GM23338 (cell line): ENCODE data around the gene ANXA6. TPM values are rescaled to one million over a fixed set of nuclear protein-coding genes. Genes with fewer than 3 reads are reported as not detected.

Source experiments
- ATAC-seq: fragments of 200-7000 bp; cut with Tn5 transposase; 3 replicates; pipeline ENCODE4 v1.9.1; 2020
- DNase-seq: peaks from one replicate; pipeline ENCODE4 v3.0.0-alpha.2; 2015; ENCODE audit warnings: low spot score
- H2AFZ ChIP-seq: fragments of 200-600 bp; sonication (generic); 2 replicates; pipeline ENCODE4 v1.8.0; 2016; ENCODE audit warnings: antibody characterized with exemption, mild to moderate bottlenecking, moderate library complexity
- H3F3A ChIP-seq: fragments of 200-600 bp; sonication (generic); replicated peaks from 2 replicates; pipeline ENCODE4 v1.8.0; 2017; ENCODE audit warnings: antibody characterized with exemption, mixed run types, low read depth
- H3K27ac ChIP-seq: fragments of 200-600 bp; sonication (generic); 2 replicates; pipeline ENCODE4 v1.6.1; 2016; ENCODE audit warnings: low read depth
- H3K27me3 ChIP-seq: fragments of 200-600 bp; sonication (generic); 2 replicates; pipeline ENCODE4 v1.8.0; 2016; ENCODE audit warnings: mild to moderate bottlenecking, mixed run types, moderate library complexity; ENCODE audit not compliant: insufficient read depth
- H3K36me3 ChIP-seq: fragments of 200-600 bp; sonication (generic); 2 replicates; pipeline ENCODE4 v1.8.0; 2016; ENCODE audit warnings: mild to moderate bottlenecking; ENCODE audit not compliant: insufficient read depth
- H3K4me1 ChIP-seq: fragments of 200-600 bp; sonication (generic); 2 replicates; pipeline ENCODE4 v1.8.0; 2016; ENCODE audit warnings: mild to moderate bottlenecking, moderate library complexity; ENCODE audit not compliant: insufficient read depth
- H3K4me2 ChIP-seq: fragments of 200-600 bp; sonication (generic); 2 replicates; pipeline ENCODE4 v1.7.1; 2017; ENCODE audit warnings: mixed run types
- H3K4me3 ChIP-seq: fragments of 200-600 bp; sonication (generic); 2 replicates; pipeline ENCODE4 v1.6.1; 2016; ENCODE audit warnings: mixed run types
- H3K79me2 ChIP-seq: fragments of 200-600 bp; sonication (generic); replicated peaks from 2 replicates; pipeline ENCODE4 v1.8.0; 2017; ENCODE audit warnings: mild to moderate bottlenecking; ENCODE audit not compliant: insufficient read depth
- H3K9me2 ChIP-seq: fragments of 200-600 bp; sonication (generic); 2 replicates; pipeline ENCODE4 v1.8.0; 2017; ENCODE audit not compliant: insufficient read depth
- H4K20me1 ChIP-seq: fragments of 200-600 bp; sonication (generic); replicated peaks from 2 replicates; pipeline ENCODE4 v1.8.0; 2017; ENCODE audit warnings: mild to moderate bottlenecking; ENCODE audit not compliant: insufficient read depth
- H3K27ac Mint-ChIP-seq: 2 replicates; pipeline ENCODE4 v1.8.0; 2020; ENCODE audit warnings: inconsistent platforms, mild to moderate bottlenecking, moderate library complexity, mixed read lengths
- H3K27me3 Mint-ChIP-seq: 3 replicates; pipeline ENCODE4 v1.8.0; 2022; ENCODE audit warnings: low read depth, mild to moderate bottlenecking, moderate library complexity, mixed read lengths, inconsistent platforms; ENCODE audit not compliant: insufficient read depth, poor library complexity
- H3K36me3 Mint-ChIP-seq: 3 replicates; pipeline ENCODE4 v1.8.0; 2021; ENCODE audit warnings: low read depth, mild to moderate bottlenecking, inconsistent platforms, moderate library complexity, mixed read lengths
- H3K4me1 Mint-ChIP-seq: 3 replicates; pipeline ENCODE4 v1.8.0; 2020; ENCODE audit warnings: mild to moderate bottlenecking, inconsistent platforms, mixed read lengths
- H3K4me3 Mint-ChIP-seq: 3 replicates; pipeline ENCODE4 v1.8.0; 2021; ENCODE audit warnings: moderate library complexity, mild to moderate bottlenecking, inconsistent platforms, mixed read lengths
- H3K9me3 Mint-ChIP-seq: 3 replicates; pipeline ENCODE4 v1.8.0; 2020; ENCODE audit warnings: moderate library complexity, mild to moderate bottlenecking, inconsistent platforms, mixed read lengths
- CREB1 ChIP-seq: fragments of 250-450 bp; sonication (Bioruptor Pico); IDR thresholded peaks from 2 replicates; pipeline ENCODE4 v1.5.0; 2020; ENCODE audit warnings: low read depth, mild to moderate bottlenecking, moderate library complexity
- ETS1 ChIP-seq: IDR thresholded peaks from 2 replicates; pipeline ENCODE4 v1.6.1; 2016; ENCODE audit warnings: antibody characterized with exemption
- JUNB ChIP-seq: IDR thresholded peaks from one replicate; pipeline ENCODE4 v1.6.1; 2016; ENCODE audit warnings: antibody characterized with exemption; ENCODE audit not compliant: unreplicated experiment
- NANOG ChIP-seq: IDR thresholded peaks from 2 replicates; pipeline ENCODE4 v1.6.1; 2016; ENCODE audit warnings: antibody characterized with exemption, borderline replicate concordance
- POLR2AphosphoS5 ChIP-seq: IDR thresholded peaks from 2 replicates; pipeline ENCODE4 v1.6.1; 2016; ENCODE audit warnings: antibody characterized with exemption, low read depth
- STAT1 ChIP-seq: IDR thresholded peaks from one replicate; pipeline ENCODE4 v1.6.1; 2016; ENCODE audit warnings: antibody characterized with exemption; ENCODE audit not compliant: unreplicated experiment
- ZNF331 ChIP-seq: fragments of 250-450 bp; sonication (Bioruptor Pico); IDR thresholded peaks from 2 replicates; pipeline ENCODE4 v1.5.0; 2020; ENCODE audit warnings: low read depth, mild to moderate bottlenecking, moderate library complexity
- polyA plus RNA-seq: library from polyadenylated mRNA; unstranded; fragments of >200 nt; fragmentation: Nextera tagmentation; extraction: Ambion mirVana; gene quantifications from 2 replicates; pipeline ENCODE4 v1.2.1, GENCODE V29; 2016
- total RNA-seq: library from RNA; depleted of rRNA; stranded (reverse); fragments of >200 nt; shearing (Covaris generic); gene quantifications from 2 replicates; pipeline ENCODE4 v1.2.3, GENCODE V29; 2014
- TF ChIP-seq, protein P1 (sequence below), 2 experiments: fragments of 200-600 bp in 1 of 2; sonication (generic) in 1 of 2; conservative IDR thresholded peaks; 2 replicates each; pipeline versions ENCODE4 v1.5.1 to v1.6.1; 2016 to 2017; ENCODE audit warnings: antibody characterized with exemption in 2 of 2, low read depth in 2 of 2, mild to moderate bottlenecking in 2 of 2, moderate library complexity in 1 of 2
- TF ChIP-seq, protein P2 (sequence below): IDR thresholded peaks from one replicate; pipeline ENCODE4 v1.6.1; 2018; ENCODE audit warnings: antibody characterized with exemption; ENCODE audit not compliant: unreplicated experiment
- TF ChIP-seq, protein P3 (sequence below): fragments of 250-450 bp; sonication (Bioruptor Pico); IDR thresholded peaks from 2 replicates; pipeline ENCODE4 v1.5.0; 2020; ENCODE audit warnings: mild to moderate bottlenecking, moderate library complexity

The ANXA6 gene
- total and polyA plus RNA-seq, 2 experiments from 2014 or later = 26.5 to 110 TPM

- TF ChIP-seq ETS1 (no peak), ZNF331 (CRISPR knock-in tag) (no peak)
Observed at GRCh38 chr5:151140686-151141459, 16.7 kb downstream of the ANXA6 start (continued).

DNA sequence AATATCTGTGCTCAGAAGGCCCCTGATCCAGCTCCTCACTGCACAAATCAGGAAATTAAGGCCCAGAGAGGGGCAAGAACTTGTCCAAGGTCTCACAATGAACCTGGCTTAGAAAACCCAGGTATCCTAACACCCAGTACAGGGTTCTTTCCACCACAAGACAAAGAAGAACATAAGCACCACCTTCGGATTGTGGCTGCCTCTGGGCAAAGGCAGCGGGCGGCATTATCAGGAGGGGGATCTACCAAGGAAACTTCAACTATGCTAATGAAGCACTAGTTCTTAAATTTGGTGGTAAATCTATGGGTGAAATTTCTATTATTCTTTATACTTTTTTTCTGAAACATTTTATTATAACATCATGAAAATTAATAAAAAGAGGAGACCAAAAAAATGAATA lies 17.9 kb downstream of the ANXA6 start:
- Mint-ChIP-seq H3K27me3 (peaks cover 9% of the 10 kb centered on the region), H3K36me3 (peaks cover 22% of the 10 kb centered on the region), H3K27ac (no peak overlapping the region), H3K4me3 (no peak overlapping the region), H3K4me1 (peaks cover 15% of the 10 kb centered on the region), H3K9me3 (no peaks in the 10 kb centered on the region)
- H3K27me3 ChIP-seq = no peaks in the 10 kb centered on the region
- no peaks in the 10 kb centered on the region for H3K9me2 ChIP-seq
- no peak overlapping the region for H2AFZ ChIP-seq
- peaks cover 14% of the 10 kb centered on the region for H3K36me3 ChIP-seq
- H3K79me2 ChIP-seq = 0 out of 2 replicates have a peak, but pooled peaks cover 3% of the 10 kb centered on the region
- no peaks in the 10 kb centered on the region for H3F3A ChIP-seq
- H3K4me1 ChIP-seq = peaks cover 13% of the 10 kb centered on the region
- no peak for ATAC-seq
- H3K27ac ChIP-seq = no peak overlapping the region
- no peak for DNase-seq
- no peak overlapping the region for H3K4me2 ChIP-seq
- peaks cover 6% of the 10 kb centered on the region; the same call in 1 of the 2 replicates for H4K20me1 ChIP-seq
- no peak overlapping the region for H3K4me3 ChIP-seq
- TF ChIP-seq STAT1 = no peak
- TF ChIP-seq POLR2AphosphoS5 = no peak
- TF ChIP-seq NANOG = no peak
- TF ChIP-seq ZNF331 (CRISPR knock-in tag) = no peak
- TF ChIP-seq, protein P1, sequence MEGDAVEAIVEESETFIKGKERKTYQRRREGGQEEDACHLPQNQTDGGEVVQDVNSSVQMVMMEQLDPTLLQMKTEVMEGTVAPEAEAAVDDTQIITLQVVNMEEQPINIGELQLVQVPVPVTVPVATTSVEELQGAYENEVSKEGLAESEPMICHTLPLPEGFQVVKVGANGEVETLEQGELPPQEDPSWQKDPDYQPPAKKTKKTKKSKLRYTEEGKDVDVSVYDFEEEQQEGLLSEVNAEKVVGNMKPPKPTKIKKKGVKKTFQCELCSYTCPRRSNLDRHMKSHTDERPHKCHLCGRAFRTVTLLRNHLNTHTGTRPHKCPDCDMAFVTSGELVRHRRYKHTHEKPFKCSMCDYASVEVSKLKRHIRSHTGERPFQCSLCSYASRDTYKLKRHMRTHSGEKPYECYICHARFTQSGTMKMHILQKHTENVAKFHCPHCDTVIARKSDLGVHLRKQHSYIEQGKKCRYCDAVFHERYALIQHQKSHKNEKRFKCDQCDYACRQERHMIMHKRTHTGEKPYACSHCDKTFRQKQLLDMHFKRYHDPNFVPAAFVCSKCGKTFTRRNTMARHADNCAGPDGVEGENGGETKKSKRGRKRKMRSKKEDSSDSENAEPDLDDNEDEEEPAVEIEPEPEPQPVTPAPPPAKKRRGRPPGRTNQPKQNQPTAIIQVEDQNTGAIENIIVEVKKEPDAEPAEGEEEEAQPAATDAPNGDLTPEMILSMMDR (conservative IDR thresholded peaks at IDR 0.05; ENCODE audit: low read depth in 2 of 2) = no peak
- TF ChIP-seq, protein P2, sequence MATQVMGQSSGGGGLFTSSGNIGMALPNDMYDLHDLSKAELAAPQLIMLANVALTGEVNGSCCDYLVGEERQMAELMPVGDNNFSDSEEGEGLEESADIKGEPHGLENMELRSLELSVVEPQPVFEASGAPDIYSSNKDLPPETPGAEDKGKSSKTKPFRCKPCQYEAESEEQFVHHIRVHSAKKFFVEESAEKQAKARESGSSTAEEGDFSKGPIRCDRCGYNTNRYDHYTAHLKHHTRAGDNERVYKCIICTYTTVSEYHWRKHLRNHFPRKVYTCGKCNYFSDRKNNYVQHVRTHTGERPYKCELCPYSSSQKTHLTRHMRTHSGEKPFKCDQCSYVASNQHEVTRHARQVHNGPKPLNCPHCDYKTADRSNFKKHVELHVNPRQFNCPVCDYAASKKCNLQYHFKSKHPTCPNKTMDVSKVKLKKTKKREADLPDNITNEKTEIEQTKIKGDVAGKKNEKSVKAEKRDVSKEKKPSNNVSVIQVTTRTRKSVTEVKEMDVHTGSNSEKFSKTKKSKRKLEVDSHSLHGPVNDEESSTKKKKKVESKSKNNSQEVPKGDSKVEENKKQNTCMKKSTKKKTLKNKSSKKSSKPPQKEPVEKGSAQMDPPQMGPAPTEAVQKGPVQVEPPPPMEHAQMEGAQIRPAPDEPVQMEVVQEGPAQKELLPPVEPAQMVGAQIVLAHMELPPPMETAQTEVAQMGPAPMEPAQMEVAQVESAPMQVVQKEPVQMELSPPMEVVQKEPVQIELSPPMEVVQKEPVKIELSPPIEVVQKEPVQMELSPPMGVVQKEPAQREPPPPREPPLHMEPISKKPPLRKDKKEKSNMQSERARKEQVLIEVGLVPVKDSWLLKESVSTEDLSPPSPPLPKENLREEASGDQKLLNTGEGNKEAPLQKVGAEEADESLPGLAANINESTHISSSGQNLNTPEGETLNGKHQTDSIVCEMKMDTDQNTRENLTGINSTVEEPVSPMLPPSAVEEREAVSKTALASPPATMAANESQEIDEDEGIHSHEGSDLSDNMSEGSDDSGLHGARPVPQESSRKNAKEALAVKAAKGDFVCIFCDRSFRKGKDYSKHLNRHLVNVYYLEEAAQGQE = no peak
- TF ChIP-seq, protein P3, sequence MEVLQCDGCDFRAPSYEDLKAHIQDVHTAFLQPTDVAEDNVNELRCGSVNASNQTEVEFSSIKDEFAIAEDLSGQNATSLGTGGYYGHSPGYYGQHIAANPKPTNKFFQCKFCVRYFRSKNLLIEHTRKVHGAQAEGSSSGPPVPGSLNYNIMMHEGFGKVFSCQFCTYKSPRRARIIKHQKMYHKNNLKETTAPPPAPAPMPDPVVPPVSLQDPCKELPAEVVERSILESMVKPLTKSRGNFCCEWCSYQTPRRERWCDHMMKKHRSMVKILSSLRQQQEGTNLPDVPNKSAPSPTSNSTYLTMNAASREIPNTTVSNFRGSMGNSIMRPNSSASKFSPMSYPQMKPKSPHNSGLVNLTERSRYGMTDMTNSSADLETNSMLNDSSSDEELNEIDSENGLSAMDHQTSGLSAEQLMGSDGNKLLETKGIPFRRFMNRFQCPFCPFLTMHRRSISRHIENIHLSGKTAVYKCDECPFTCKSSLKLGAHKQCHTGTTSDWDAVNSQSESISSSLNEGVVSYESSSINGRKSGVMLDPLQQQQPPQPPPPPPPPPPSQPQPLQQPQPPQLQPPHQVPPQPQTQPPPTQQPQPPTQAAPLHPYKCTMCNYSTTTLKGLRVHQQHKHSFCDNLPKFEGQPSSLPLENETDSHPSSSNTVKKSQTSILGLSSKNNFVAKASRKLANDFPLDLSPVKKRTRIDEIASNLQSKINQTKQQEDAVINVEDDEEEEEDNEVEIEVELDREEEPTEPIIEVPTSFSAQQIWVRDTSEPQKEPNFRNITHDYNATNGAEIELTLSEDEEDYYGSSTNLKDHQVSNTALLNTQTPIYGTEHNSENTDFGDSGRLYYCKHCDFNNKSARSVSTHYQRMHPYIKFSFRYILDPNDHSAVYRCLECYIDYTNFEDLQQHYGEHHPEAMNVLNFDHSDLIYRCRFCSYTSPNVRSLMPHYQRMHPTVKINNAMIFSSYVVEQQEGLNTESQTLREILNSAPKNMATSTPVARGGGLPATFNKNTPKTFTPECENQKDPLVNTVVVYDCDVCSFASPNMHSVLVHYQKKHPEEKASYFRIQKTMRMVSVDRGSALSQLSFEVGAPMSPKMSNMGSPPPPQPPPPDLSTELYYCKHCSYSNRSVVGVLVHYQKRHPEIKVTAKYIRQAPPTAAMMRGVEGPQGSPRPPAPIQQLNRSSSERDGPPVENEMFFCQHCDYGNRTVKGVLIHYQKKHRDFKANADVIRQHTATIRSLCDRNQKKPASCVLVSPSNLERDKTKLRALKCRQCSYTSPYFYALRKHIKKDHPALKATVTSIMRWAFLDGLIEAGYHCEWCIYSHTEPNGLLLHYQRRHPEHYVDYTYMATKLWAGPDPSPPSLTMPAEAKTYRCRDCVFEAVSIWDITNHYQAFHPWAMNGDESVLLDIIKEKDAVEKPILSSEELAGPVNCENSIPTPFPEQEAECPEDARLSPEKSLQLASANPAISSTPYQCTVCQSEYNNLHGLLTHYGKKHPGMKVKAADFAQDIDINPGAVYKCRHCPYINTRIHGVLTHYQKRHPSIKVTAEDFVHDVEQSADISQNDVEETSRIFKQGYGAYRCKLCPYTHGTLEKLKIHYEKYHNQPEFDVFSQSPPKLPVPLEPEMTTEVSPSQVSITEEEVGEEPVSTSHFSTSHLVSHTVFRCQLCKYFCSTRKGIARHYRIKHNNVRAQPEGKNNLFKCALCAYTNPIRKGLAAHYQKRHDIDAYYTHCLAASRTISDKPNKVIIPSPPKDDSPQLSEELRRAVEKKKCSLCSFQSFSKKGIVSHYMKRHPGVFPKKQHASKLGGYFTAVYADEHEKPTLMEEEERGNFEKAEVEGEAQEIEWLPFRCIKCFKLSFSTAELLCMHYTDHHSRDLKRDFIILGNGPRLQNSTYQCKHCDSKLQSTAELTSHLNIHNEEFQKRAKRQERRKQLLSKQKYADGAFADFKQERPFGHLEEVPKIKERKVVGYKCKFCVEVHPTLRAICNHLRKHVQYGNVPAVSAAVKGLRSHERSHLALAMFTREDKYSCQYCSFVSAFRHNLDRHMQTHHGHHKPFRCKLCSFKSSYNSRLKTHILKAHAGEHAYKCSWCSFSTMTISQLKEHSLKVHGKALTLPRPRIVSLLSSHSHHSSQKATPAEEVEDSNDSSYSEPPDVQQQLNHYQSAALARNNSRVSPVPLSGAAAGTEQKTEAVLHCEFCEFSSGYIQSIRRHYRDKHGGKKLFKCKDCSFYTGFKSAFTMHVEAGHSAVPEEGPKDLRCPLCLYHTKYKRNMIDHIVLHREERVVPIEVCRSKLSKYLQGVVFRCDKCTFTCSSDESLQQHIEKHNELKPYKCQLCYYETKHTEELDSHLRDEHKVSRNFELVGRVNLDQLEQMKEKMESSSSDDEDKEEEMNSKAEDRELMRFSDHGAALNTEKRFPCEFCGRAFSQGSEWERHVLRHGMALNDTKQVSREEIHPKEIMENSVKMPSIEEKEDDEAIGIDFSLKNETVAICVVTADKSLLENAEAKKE = no peak
- no peak for TF ChIP-seq ETS1
- no peak for TF ChIP-seq JUNB
- no peak for TF ChIP-seq CREB1 (CRISPR knock-in tag)
